ENCODE measurements around the gene SEMA3A.

The SEMA3A gene

GRCh38 chr7:83930262-83930661, 264.3 kb downstream of the SEMA3A start:
- no peak for DNase-seq (ENCODE audit: low read depth)

- no peak for DNase-seq (ENCODE audit: low read depth)
Measured at GRCh38 chr7:83925860-83926259, 268.7 kb downstream of the SEMA3A start.

- no peak for DNase-seq (ENCODE audit: low read depth)
Measured at GRCh38 chr7:83921941-83922607, 272.5 kb downstream of the SEMA3A start.

GRCh38 chr7:83921271-83921940, 273.2 kb downstream of the SEMA3A start:
- no peak for DNase-seq (ENCODE audit: low read depth)

GRCh38 chr7:83918142-83918541, 276.4 kb downstream of the SEMA3A start:
- no peak for DNase-seq (ENCODE audit: low read depth)

GRCh38 chr7:83913174-83913573, 281.4 kb downstream of the SEMA3A start:
- no peak for DNase-seq (ENCODE audit: low read depth)

- DNase-seq (ENCODE audit: low read depth) = no peak
Measured at GRCh38 chr7:83908526-83908925, 286.1 kb downstream of the SEMA3A start.
